ENCODE data around the gene IER5. TPM values are rescaled to one million over a fixed set of nuclear protein-coding genes. Genes with fewer than 3 reads are reported as not detected.

The IER5 gene
- total RNA-seq, 1 experiment from 2014 or later, result 30.5 TPM

GRCh38 chr1:181073638-181074037 lies 14.9 kb upstream of the IER5 start (continued):
- peak; percentile 38; the same call in 1 of the 2 replicates for TF ChIP-seq MAX (IDR thresholded peaks at IDR 0.05)

GRCh38 chr1:181075766-181076350 lies 12.6 kb upstream of the IER5 start:
- Histone ChIP-seq H3K27me3 (ENCODE audit: insufficient read depth, low read length) (no peaks in the 10 kb centered on the region), H3K4me3 (replicated peaks in 1 of 2; ENCODE audit: low read depth in 1 of 2, low read length in 2 of 2) (no peak overlapping the region), H3K36me3 (ENCODE audit: control insufficient read depth in 1 of 2, insufficient read depth in 2 of 2, low read length in 2 of 2) (no peaks in the 10 kb centered on the region), H3K79me2 (ENCODE audit: insufficient read depth, low read length) (no peaks in the 10 kb centered on the region), H3K9ac (ENCODE audit: low read length) (no peak overlapping the region), H2AFZ (ENCODE audit: low read depth, low read length, poor library complexity, severe bottlenecking) (no peak overlapping the region), H3K9me2 (ENCODE audit: insufficient read depth) (no peaks in the 10 kb centered on the region), H3K4me2 (ENCODE audit: low read length) (no peak overlapping the region), H3K27ac (ENCODE audit: low read depth, low read length) (no peak overlapping the region), H3K9me3 (ENCODE audit: control insufficient read depth in 1 of 2, insufficient read depth in 1 of 2, low read depth in 1 of 2, low read length in 2 of 2) (no peaks in the 10 kb centered on the region), H3K4me1 (ENCODE audit: control insufficient read depth in 1 of 2, insufficient read depth in 2 of 2, low read length in 2 of 2) (peaks cover 19 to 34% of the 10 kb centered on the region in 2 experiments), H4K20me1 (ENCODE audit: insufficient read depth) (no peaks in the 10 kb centered on the region)
- no peak for TF ChIP-seq EZH2phosphoT487 (IDR thresholded peaks at IDR 0.05; ENCODE audit: borderline replicate concordance)
- no peak for TF ChIP-seq YY1 (IDR thresholded peaks at IDR 0.05; ENCODE audit: extremely low read depth, insufficient replicate concordance, low read depth, low read length)
- no peak for TF ChIP-seq POLR2AphosphoS5 (IDR thresholded peaks at IDR 0.05; ENCODE audit: low read depth, low read length)
- TF ChIP-seq POLR2A (IDR thresholded peaks at IDR 0.05; ENCODE audit: borderline replicate concordance, extremely low read depth, insufficient read depth, insufficient read length), result no peak
- no peak for TF ChIP-seq SIN3A (IDR thresholded peaks at IDR 0.05; ENCODE audit: low read depth)
- TF ChIP-seq EGR1 (IDR thresholded peaks at IDR 0.05; ENCODE audit: low read depth), result no peak
- no peak for TF ChIP-seq ZNF274 (IDR thresholded peaks at IDR 0.05; ENCODE audit: low read depth, low read length)
- no peak for TF ChIP-seq FOSL1 (IDR thresholded peaks at IDR 0.05; ENCODE audit: low read depth)
- no peak for TF ChIP-seq ATF3 (IDR thresholded peaks at IDR 0.05)
- no peak for TF ChIP-seq ELF1 (IDR thresholded peaks at IDR 0.05; ENCODE audit: borderline replicate concordance, low read depth)
- no peak for TF ChIP-seq TCF7L2 (IDR thresholded peaks at IDR 0.05; ENCODE audit: borderline replicate concordance, extremely low read depth, insufficient read depth, insufficient read length)
- TF ChIP-seq SP1 (IDR thresholded peaks at IDR 0.05; ENCODE audit: low read depth), result no peak
- no peak for TF ChIP-seq RAD21 (IDR thresholded peaks at IDR 0.05; ENCODE audit: low read depth)
- TF ChIP-seq CBX3 (IDR thresholded peaks at IDR 0.05; ENCODE audit: low read depth), result no peak
- no peak for TF ChIP-seq SRF (IDR thresholded peaks at IDR 0.05; ENCODE audit: low read depth)
- TF ChIP-seq EZH2 (IDR thresholded peaks at IDR 0.05), result no peak
- no peak for TF ChIP-seq JUND (IDR thresholded peaks at IDR 0.05)
- POLR2A ChIA-PET, result no interaction called here
- RAD21 ChIA-PET (ENCODE audit: low non-redundant PET in 1 of 2, low total read pairs in 2 of 2, uncharacterized antibody in 2 of 2, unreplicated experiment in 2 of 2), result no interaction called here
- no TSS peak for BruUV-seq (replicated peaks)
- no peak for DNase-seq (ENCODE audit: low read depth, low spot score)
- CTCF ChIA-PET, result interaction anchor here (0.9 to 1.0 kb wide), 2 partner anchors 8 to 66 kb away, joined by 3 to 8 read pairs; no protein-coding TSS in a partner anchor
- intact Hi-C loops (cut with micrococcal nuclease), result no loop called here
- ATAC-seq, result no peak
